ENCODE measurements around the gene VAPB. TPM values are rescaled to one million over a fixed set of nuclear protein-coding genes. Genes with fewer than 3 reads are reported as not detected.

VAPB gene
- total RNA-seq, 1 donor from 2014 or later = 11.1 TPM

DNA sequence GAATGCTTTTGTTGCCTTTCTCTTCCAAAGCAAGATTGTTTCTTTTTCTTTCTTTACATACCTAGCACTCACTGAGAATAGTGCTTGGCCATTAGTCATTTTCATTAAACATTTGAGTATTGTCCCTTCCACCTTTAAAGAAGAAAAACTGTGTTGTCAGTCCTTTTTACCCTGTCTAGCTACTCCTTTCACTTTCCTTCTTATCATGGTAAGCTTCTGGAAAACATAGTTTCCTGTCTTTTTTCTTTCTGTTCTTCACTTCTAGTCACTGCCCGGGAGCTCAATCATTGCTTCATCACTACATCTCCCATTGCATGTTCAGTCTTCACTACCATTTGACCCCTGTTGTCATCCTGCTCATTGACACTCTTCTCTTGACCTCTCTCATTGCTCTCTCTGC lies 12.1 kb downstream of the VAPB start:
- H3K9me3 ChIP-seq = no peaks in the 10 kb centered on the region
- H3K27me3 ChIP-seq = no peaks in the 10 kb centered on the region
- no peaks in the 10 kb centered on the region for H3K36me3 ChIP-seq
- no peak for DNase-seq (ENCODE audit: low spot score in 2 of 2)
- H3K27ac ChIP-seq = no peak overlapping the region
- no peak overlapping the region for H3K4me3 ChIP-seq
- TF ChIP-seq, protein P1, sequence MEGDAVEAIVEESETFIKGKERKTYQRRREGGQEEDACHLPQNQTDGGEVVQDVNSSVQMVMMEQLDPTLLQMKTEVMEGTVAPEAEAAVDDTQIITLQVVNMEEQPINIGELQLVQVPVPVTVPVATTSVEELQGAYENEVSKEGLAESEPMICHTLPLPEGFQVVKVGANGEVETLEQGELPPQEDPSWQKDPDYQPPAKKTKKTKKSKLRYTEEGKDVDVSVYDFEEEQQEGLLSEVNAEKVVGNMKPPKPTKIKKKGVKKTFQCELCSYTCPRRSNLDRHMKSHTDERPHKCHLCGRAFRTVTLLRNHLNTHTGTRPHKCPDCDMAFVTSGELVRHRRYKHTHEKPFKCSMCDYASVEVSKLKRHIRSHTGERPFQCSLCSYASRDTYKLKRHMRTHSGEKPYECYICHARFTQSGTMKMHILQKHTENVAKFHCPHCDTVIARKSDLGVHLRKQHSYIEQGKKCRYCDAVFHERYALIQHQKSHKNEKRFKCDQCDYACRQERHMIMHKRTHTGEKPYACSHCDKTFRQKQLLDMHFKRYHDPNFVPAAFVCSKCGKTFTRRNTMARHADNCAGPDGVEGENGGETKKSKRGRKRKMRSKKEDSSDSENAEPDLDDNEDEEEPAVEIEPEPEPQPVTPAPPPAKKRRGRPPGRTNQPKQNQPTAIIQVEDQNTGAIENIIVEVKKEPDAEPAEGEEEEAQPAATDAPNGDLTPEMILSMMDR (IDR thresholded peaks at IDR 0.05) = no peak
- intact Hi-C loops (cut with DNase I) = no loop called here
- H3K4me1 ChIP-seq = no peaks in the 10 kb centered on the region

DNA sequence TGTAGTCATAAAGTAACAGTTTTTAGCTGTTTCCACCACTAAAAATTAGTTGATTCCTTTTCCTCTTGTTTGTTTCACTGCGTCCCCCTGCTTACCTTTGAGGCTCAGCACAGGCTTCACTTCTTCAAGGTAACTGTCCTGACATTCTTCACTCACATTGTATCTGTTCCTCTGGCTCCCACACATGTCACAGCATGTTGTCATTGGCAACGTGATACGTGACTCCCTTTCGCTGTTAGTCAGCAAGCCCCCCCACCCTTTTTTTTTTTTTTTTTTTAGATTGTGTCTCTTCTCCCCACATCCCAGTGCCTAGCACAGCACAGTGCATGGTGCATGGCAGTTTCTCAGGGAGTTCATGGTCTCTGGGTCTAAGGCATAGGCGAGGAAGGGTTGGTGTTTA lies 13.3 kb downstream of the VAPB start:
- Histone ChIP-seq H3K27me3 (no peaks in the 10 kb centered on the region), H3K4me1 (no peaks in the 10 kb centered on the region)

DNA sequence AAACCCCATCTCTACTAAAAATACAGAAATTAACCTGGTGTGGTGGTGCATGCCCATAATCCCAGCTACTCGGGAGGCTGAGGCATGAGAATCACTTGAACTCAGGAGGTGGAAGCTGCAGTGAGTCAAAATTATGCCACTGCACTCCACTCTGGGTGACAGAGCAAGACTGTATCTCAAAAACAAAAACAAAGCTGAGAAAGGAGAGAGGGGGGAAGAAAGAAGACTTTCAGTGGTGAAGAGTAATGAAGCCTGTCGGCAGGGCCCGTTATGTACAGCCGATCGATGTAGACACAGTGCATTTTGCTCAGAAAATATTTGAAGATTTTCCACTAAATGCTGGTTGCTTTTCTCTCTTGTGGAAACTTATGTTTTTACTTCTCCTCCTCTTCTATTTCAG lies 13.8 kb downstream of the VAPB start:
- no peak for DNase-seq (ENCODE audit: low spot score in 2 of 2)
- no peak overlapping the region for H3K27ac ChIP-seq
- intact Hi-C loops (cut with DNase I) = no loop called here
- TF ChIP-seq, protein P1 (IDR thresholded peaks at IDR 0.05) = no peak
- no peaks in the 10 kb centered on the region for H3K4me1 ChIP-seq
- H3K4me3 ChIP-seq = no peak overlapping the region
- H3K9me3 ChIP-seq = no peaks in the 10 kb centered on the region
- H3K36me3 ChIP-seq = no peaks in the 10 kb centered on the region
- no peaks in the 10 kb centered on the region for H3K27me3 ChIP-seq

More for the DNA sequence above, 13.3 kb downstream of the VAPB start:
- Histone ChIP-seq H3K36me3 (no peaks in the 10 kb centered on the region), H3K27ac (no peak overlapping the region), H3K4me3 (no peak overlapping the region), H3K9me3 (no peaks in the 10 kb centered on the region)
- no peak for DNase-seq (ENCODE audit: low spot score in 2 of 2)
- intact Hi-C loops (cut with DNase I) = no loop called here
- TF ChIP-seq, protein P1 (IDR thresholded peaks at IDR 0.05) = no peak

DNA sequence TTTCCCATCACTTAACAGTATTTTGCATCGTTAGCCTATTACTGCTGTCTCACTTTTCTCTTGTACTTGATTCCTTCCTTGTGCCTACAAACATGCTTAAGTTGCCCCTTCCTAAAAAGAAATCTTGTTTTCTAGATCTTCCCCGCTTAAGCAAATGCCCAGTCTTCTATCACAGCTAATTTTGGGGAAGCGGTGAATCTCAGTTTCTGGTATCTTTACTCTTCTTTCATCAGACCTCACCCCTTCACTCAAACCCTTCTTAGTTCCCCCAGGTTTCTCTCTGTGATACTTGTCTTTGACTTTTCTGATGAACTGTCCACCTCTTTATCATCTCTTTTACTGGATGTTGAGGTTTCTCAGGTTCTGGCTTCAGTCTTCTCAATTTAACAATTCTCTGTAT lies 14.2 kb downstream of the VAPB start:
- TF ChIP-seq, protein P1 (IDR thresholded peaks at IDR 0.05) = no peak
- Histone ChIP-seq H3K9me3 (no peaks in the 10 kb centered on the region), H3K4me3 (no peak overlapping the region), H3K36me3 (no peaks in the 10 kb centered on the region), H3K27me3 (no peaks in the 10 kb centered on the region), H3K4me1 (peaks cover 0 to 4% of the 10 kb centered on the region in 2 donors), H3K27ac (no peak overlapping the region)
- no peak for DNase-seq (ENCODE audit: low spot score in 2 of 2)
- intact Hi-C loops (cut with DNase I) = no loop called here

DNA sequence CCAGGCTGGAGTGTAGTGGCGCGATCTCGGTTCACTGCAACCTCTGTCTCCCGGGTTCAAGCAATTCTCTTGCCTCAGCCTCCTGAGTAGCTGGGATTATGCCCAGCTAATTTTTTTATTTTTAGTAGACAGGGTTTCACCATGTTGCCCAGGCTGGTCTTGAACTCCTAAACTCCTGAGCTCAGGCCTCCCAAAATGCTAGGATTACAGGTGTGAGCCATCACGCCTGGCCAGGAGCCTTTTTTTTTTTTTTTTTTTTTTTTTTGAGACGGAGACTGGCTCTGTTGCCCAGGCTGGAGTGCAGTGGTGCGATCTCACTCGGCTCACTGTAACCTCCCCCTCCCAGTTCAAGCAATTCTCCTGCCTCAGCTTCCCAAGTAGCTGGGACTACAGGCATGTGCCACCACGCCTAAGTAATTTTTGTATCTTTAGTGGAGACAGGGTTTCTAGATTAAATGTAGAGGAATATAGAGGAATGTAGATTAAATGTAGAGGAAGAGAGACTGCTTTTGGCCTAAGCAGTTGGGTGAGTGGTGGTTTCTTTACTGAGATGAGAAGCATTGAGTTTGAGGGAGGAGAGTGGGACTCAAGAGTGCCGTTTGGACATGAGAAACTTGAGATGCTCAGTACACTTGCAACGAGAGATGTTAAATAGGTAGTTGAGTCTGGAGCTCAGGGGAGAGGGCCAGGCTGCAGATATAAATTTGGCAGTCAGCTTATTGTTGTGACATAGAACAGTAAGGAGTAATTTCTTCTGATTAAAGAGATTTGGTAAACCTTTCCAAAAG lies 16.7 kb downstream of the VAPB start:
- DNase-seq (ENCODE audit: low spot score in 2 of 2) = no peak
- no peak overlapping the region for H3K4me3 ChIP-seq
- intact Hi-C loops (cut with DNase I) = no loop called here
- peaks cover 0 to 4% of the 10 kb centered on the region in 2 donors for H3K4me1 ChIP-seq
- no peak overlapping the region for H3K27ac ChIP-seq
- H3K27me3 ChIP-seq = no peaks in the 10 kb centered on the region
- H3K36me3 ChIP-seq = no peaks in the 10 kb centered on the region
- no peaks in the 10 kb centered on the region for H3K9me3 ChIP-seq
- TF ChIP-seq, protein P1 (IDR thresholded peaks at IDR 0.05) = no peak

Data from ascending aorta (tissue), 2 donors.